Keratinocyte (primary cell): Measurements from ENCODE around the gene SUSD3. TPM values are rescaled to one million over a fixed set of nuclear protein-coding genes. Genes with fewer than 3 reads are reported as not detected.

Experiments
- DNase-seq: peaks from one replicate; pipeline ENCODE4 v3.0.0-alpha.2; 2011; ENCODE audit warnings: low read depth, missing footprints, low spot score
- FAIRE-seq: peaks from 2 replicates; lab custom pipeline; 2011; peaks lifted over from hg19 to GRCh38; lab: Jason Lieb, UNC
- H2AFZ ChIP-seq: 2 replicates; pipeline ENCODE4 v1.6.0; 2012; ENCODE audit warnings: low read length, control low read depth, inconsistent platforms; ENCODE audit not compliant: control insufficient read depth
- H3K27ac ChIP-seq: 2 replicates; pipeline ENCODE4 v1.5.1; 2011; ENCODE audit warnings: low read length; ENCODE audit not compliant: control insufficient read depth, insufficient read depth
- H3K27me3 ChIP-seq: 3 replicates; pipeline ENCODE4 v1.6.0; 2011; ENCODE audit warnings: low read length; ENCODE audit not compliant: control insufficient read depth, insufficient read depth; ENCODE audit errors: extremely low read depth
- H3K36me3 ChIP-seq, 2 experiments: 2 replicates in 1 of 2; 3 replicates in 1 of 2; pipeline ENCODE4 v1.5.1; 2011; ENCODE audit warnings: low read length in 2 of 2, mild to moderate bottlenecking in 1 of 2; ENCODE audit not compliant: control insufficient read depth in 2 of 2, insufficient read depth in 2 of 2; ENCODE audit errors: extremely low read depth in 1 of 2
- H3K4me1 ChIP-seq: 3 replicates; pipeline ENCODE4 v1.5.1; 2011; ENCODE audit warnings: low read length; ENCODE audit not compliant: control insufficient read depth, insufficient read depth; ENCODE audit errors: extremely low read depth
- H3K4me2 ChIP-seq: 3 replicates; pipeline ENCODE4 v1.6.0; 2011; ENCODE audit warnings: low read depth, low read length; ENCODE audit not compliant: control insufficient read depth, insufficient read depth; ENCODE audit errors: extremely low read depth
- H3K4me3 ChIP-seq, 3 experiments: fragments of 200-600 bp in 1 of 3; sonication (generic) in 1 of 3; 2 replicates in 2 of 3; 3 replicates in 1 of 3; pipeline ENCODE4 v1.5.1; 2011 to 2016; ENCODE audit warnings: low read length in 3 of 3, mild to moderate bottlenecking in 3 of 3, control low read depth in 2 of 3, inconsistent platforms in 1 of 3, low read depth in 1 of 3, mixed read lengths in 1 of 3, mixed run types in 1 of 3, moderate library complexity in 1 of 3; ENCODE audit not compliant: control insufficient read depth in 2 of 3, insufficient read depth in 2 of 3; ENCODE audit errors: extremely low read depth in 1 of 3
- H3K79me2 ChIP-seq: 2 replicates; pipeline ENCODE4 v1.6.0; 2012; ENCODE audit warnings: low read length; ENCODE audit not compliant: control insufficient read depth, insufficient read depth
- H3K9ac ChIP-seq: 3 replicates; pipeline ENCODE4 v1.6.0; 2011; ENCODE audit warnings: low read length; ENCODE audit not compliant: control insufficient read depth, insufficient read depth; ENCODE audit errors: extremely low read depth
- H3K9me1 ChIP-seq: 3 replicates; pipeline ENCODE4 v1.6.0; 2011; ENCODE audit warnings: low read length; ENCODE audit not compliant: control insufficient read depth, insufficient read depth; ENCODE audit errors: extremely low read depth
- H3K9me3 ChIP-seq: 2 replicates; pipeline ENCODE4 v1.5.1; 2012; ENCODE audit warnings: low read depth, low read length; ENCODE audit not compliant: control insufficient read depth
- H4K20me1 ChIP-seq: 3 replicates; pipeline ENCODE4 v1.6.0; 2011; ENCODE audit warnings: low read length; ENCODE audit not compliant: control insufficient read depth, insufficient read depth; ENCODE audit errors: extremely low read depth
- EZH2 ChIP-seq: IDR thresholded peaks from one replicate; pipeline ENCODE4 v1.6.1; 2012; ENCODE audit warnings: inconsistent platforms, mild to moderate bottlenecking, low read length, moderate library complexity
- dilution Hi-C: fragments of 300-500 bp; cut with MboI; formaldehyde crosslinking; loops from one replicate; pipeline ENCODE4 v1.7.0; 2020; ENCODE audit warnings: low sequenced_read_pairs; ENCODE audit not compliant: extremely low pct_ligation_motif_present
- polyA plus RNA-seq, 5 experiments: library from polyadenylated mRNA; depleted of rRNA in 3 of 5; stranded (reverse) in 3 of 5; stranded (forward) in 1 of 5; unstranded in 1 of 5; fragments of >200 nt; gene quantifications; 1 replicate in 1 of 5; 2 replicates in 3 of 5; 3 replicates in 1 of 5; pipeline versions ENCODE4 v1.2.1 to v1.2.3, GENCODE V29; 2011 to 2012; ENCODE audit warnings: missing spikeins in 2 of 5, low read depth in 1 of 5, low replicate concordance in 1 of 5
- TF ChIP-seq, protein P1 (sequence below), 3 experiments: IDR thresholded peaks in 1 of 3; conservative IDR thresholded peaks in 1 of 3; optimal IDR thresholded peaks in 1 of 3; 2 replicates in 2 of 3; 3 replicates in 1 of 3; pipeline versions ENCODE3 to v1.5.1; 2011; ENCODE audit warnings: low read length in 3 of 3, mild to moderate bottlenecking in 3 of 3, moderate library complexity in 2 of 3, control low read depth in 1 of 3, inconsistent platforms in 1 of 3; ENCODE audit not compliant: insufficient read depth in 2 of 3; ENCODE audit errors: extremely low read depth in 1 of 3

SUSD3 gene
- polyA plus RNA-seq, 1 donor (not counting 4 experiments of a cell fraction or from before 2014, with no cell fraction given): 0.20 TPM

DNA sequence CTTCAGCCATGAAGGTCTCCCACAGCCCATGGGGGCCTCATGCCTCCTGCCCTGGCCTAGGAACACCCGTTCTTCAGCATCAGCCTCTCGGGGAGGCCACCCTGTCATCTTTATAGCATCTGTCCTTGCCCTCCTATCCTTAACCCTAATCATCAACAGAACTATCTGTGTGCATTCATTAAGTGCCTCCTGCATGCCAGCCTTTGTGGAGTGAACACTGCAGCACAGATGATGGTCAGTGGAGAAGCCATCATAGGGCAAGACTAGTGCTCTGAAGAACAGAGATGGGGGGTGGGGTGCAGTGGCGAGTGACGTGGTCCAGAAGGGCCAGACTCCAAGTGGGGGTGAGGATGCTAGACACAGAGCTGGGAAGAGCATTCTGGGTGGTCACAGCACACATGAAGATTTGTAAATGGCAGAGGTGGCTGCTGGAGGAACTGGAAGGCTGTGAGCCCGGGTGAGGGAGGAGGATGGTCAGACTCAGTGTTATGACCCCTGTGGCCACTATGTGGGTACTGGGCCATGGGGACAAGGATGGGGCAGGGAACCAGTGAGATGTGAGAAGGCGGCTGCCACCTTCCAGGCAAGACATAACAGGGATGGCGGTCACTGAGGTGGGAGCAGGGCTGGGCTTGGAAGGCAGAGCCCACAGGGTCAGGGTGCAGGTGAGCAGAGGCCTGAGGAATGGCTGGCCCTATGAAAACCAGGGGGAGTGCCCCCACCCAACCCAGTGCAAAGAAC is 33.9 kb downstream of the SUSD3 start:
- no peak overlapping the region for H2AFZ ChIP-seq
- H3K9ac ChIP-seq: no peak overlapping the region
- no peak for DNase-seq
- FAIRE-seq: no peak
- TF ChIP-seq, protein P1, sequence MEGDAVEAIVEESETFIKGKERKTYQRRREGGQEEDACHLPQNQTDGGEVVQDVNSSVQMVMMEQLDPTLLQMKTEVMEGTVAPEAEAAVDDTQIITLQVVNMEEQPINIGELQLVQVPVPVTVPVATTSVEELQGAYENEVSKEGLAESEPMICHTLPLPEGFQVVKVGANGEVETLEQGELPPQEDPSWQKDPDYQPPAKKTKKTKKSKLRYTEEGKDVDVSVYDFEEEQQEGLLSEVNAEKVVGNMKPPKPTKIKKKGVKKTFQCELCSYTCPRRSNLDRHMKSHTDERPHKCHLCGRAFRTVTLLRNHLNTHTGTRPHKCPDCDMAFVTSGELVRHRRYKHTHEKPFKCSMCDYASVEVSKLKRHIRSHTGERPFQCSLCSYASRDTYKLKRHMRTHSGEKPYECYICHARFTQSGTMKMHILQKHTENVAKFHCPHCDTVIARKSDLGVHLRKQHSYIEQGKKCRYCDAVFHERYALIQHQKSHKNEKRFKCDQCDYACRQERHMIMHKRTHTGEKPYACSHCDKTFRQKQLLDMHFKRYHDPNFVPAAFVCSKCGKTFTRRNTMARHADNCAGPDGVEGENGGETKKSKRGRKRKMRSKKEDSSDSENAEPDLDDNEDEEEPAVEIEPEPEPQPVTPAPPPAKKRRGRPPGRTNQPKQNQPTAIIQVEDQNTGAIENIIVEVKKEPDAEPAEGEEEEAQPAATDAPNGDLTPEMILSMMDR (optimal IDR thresholded peaks at IDR 0.05 in 1 of 3, IDR thresholded peaks at IDR 0.05 in 1 of 3, conservative IDR thresholded peaks at IDR 0.05 in 1 of 3; ENCODE audit: extremely low read depth in 1 of 3, insufficient read depth in 2 of 3, low read length in 3 of 3): no peak
- no peak for TF ChIP-seq EZH2
- H3K4me2 ChIP-seq: no peak overlapping the region
- peaks cover 12% of the 10 kb centered on the region for H3K4me1 ChIP-seq
- dilution Hi-C loops: no loop called here
- H3K36me3 ChIP-seq: no peaks in the 10 kb centered on the region
- H3K27ac ChIP-seq: no peak overlapping the region
- no peaks in the 10 kb centered on the region for H3K9me1 ChIP-seq
- peaks cover 14% of the 10 kb centered on the region for H3K9me3 ChIP-seq
- H3K79me2 ChIP-seq: peaks cover 7% of the 10 kb centered on the region
- H4K20me1 ChIP-seq: no peaks in the 10 kb centered on the region
- H3K27me3 ChIP-seq: no peaks in the 10 kb centered on the region
- H3K4me3 ChIP-seq: no peak overlapping the region

DNA sequence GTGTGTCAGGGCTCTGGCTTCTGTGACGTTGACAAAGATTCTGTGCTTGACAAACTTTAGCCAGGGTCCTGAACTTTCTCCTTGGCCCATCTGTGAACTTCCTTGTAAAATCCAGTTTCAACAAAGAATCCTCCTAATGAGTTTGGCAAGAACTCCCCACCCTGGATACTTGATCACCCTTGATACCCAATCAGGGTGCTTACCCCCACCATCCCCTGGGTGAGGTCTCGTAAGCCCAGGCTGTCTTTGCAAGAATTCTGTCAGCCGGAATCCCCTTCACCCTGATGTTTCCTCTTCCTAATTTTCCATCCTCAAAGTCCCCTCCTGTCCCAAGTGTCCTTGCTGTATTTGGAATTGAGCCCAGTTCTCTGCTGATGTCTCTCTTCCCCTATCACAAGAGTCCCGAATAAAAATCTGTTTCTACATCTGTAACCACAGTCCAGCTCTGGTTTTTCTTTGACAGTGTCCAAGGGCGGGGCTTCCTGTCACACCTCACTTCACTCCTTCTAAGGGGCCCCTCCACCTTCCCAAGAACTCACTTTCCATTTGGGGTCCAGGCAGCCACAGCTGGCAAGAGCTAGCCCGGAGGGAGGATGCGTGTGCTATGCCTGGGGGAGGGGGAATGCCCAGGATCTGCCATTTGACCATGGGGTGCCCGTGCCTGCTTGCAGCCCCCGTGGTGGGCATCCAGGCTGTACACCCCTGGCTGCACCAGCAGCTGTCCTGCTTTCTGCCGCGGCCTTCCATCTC is 34.8 kb downstream of the SUSD3 start:
- no peak overlapping the region for H3K27ac ChIP-seq
- TF ChIP-seq, protein P1 (optimal IDR thresholded peaks at IDR 0.05 in 1 of 3, IDR thresholded peaks at IDR 0.05 in 1 of 3, conservative IDR thresholded peaks at IDR 0.05 in 1 of 3; ENCODE audit: extremely low read depth in 1 of 3, insufficient read depth in 2 of 3, low read length in 3 of 3): no peak
- TF ChIP-seq EZH2: no peak
- DNase-seq: no peak
- no peaks in the 10 kb centered on the region for H3K9me1 ChIP-seq
- H3K9me3 ChIP-seq: peaks cover 14% of the 10 kb centered on the region
- H3K4me3 ChIP-seq: no peak overlapping the region
- no peaks in the 10 kb centered on the region for H3K36me3 ChIP-seq
- H2AFZ ChIP-seq: no peak overlapping the region
- H3K27me3 ChIP-seq: no peaks in the 10 kb centered on the region
- dilution Hi-C loops: no loop called here
- H3K4me2 ChIP-seq: no peak overlapping the region
- peaks cover 21% of the 10 kb centered on the region for H3K4me1 ChIP-seq
- FAIRE-seq: no peak
- peaks cover 10% of the 10 kb centered on the region for H3K79me2 ChIP-seq
- H3K9ac ChIP-seq: no peak overlapping the region
- no peaks in the 10 kb centered on the region for H4K20me1 ChIP-seq
